OCI-LY7 (cell line): ENCODE measurements around the gene PAN3. TPM values are rescaled to one million over a fixed set of nuclear protein-coding genes. Genes with fewer than 3 reads are reported as not detected.

ENCODE experiments used
- BruUV-seq: library from RNA; stranded (reverse); fragments of 400-500 nt; replicated peaks from 2 replicates; lab custom pipeline; 2021; lab: Mats Ljungman, UMichigan
- CTCF ChIA-PET: fragments of 300-600 bp; sonication (Branson Sonifier 250); formaldehyde crosslinking; loops from one replicate; lab custom pipeline; 2022; ENCODE audit warnings: antibody characterized with exemption; ENCODE audit not compliant: unreplicated experiment; lab: Charles Lee
- POLR2A ChIA-PET: fragments of 300-600 bp; sonication (Branson Sonifier 250); formaldehyde crosslinking; loops from one replicate; lab custom pipeline; 2022; ENCODE audit warnings: antibody characterized with exemption; lab: Charles Lee
- DNase-seq: peaks from one replicate; pipeline ENCODE4 v3.0.0-alpha.2; 2015; ENCODE audit warnings: low spot score
- H2AFZ ChIP-seq: fragments of 200-600 bp; sonication (generic), shearing (Covaris generic); 2 replicates; pipeline ENCODE4 v1.6.1; 2014; ENCODE audit warnings: mild to moderate bottlenecking, antibody characterized with exemption, low read length, moderate library complexity
- H3K27ac ChIP-seq: fragments of 200-600 bp; sonication (generic); 2 replicates; pipeline ENCODE4 v1.5.1; 2014; ENCODE audit warnings: mixed run types, low read depth, mild to moderate bottlenecking, moderate library complexity, low read length, inconsistent platforms; ENCODE audit not compliant: poor library complexity, severe bottlenecking
- H3K36me3 ChIP-seq: fragments of 200-600 bp; sonication (generic); 2 replicates; pipeline ENCODE4 v1.6.1; 2014; ENCODE audit warnings: mild to moderate bottlenecking, antibody characterized with exemption, low read length, moderate library complexity, mixed read lengths; ENCODE audit not compliant: insufficient read depth
- H3K4me1 ChIP-seq: fragments of 200-600 bp; sonication (generic); 2 replicates; pipeline ENCODE4 v1.5.1; 2014; ENCODE audit warnings: mild to moderate bottlenecking, low read length; ENCODE audit not compliant: insufficient read depth, poor library complexity, severe bottlenecking
- H3K4me2 ChIP-seq: fragments of 200-600 bp; sonication (generic); 2 replicates; pipeline ENCODE4 v1.6.1; 2014; ENCODE audit warnings: mild to moderate bottlenecking, low read length
- H3K4me3 ChIP-seq: fragments of 200-600 bp; sonication (generic); 2 replicates; pipeline ENCODE4 v1.5.1; 2014; ENCODE audit warnings: mild to moderate bottlenecking, low read depth, low read length; ENCODE audit not compliant: poor library complexity, severe bottlenecking
- H3K79me2 ChIP-seq: fragments of 200-600 bp; sonication (generic); 2 replicates; pipeline ENCODE4 v1.6.1; 2016; ENCODE audit warnings: low read depth, mild to moderate bottlenecking, low read length, moderate library complexity, mixed read lengths; ENCODE audit not compliant: insufficient read depth
- H3K9me2 ChIP-seq: fragments of 200-600 bp; sonication (generic); 2 replicates; pipeline ENCODE4 v1.6.1; 2016; ENCODE audit warnings: mild to moderate bottlenecking, low read length, mixed read lengths; ENCODE audit not compliant: insufficient read depth
- H3K9me3 ChIP-seq: fragments of 200-600 bp; sonication (generic); 2 replicates; pipeline ENCODE4 v1.6.1; 2014; ENCODE audit warnings: mild to moderate bottlenecking, mixed run types, low read length, mixed read lengths
- H4K20me1 ChIP-seq: fragments of 200-600 bp; sonication (generic); 2 replicates; pipeline ENCODE4 v1.6.1; 2014; ENCODE audit warnings: mild to moderate bottlenecking, antibody characterized with exemption, low read length, moderate library complexity, mixed read lengths; ENCODE audit not compliant: insufficient read depth
- EZH2phosphoT487 ChIP-seq: fragments of 200-600 bp; sonication (generic); IDR thresholded peaks from 2 replicates; pipeline ENCODE4 v1.6.1; 2018; ENCODE audit warnings: low read depth, borderline replicate concordance, mild to moderate bottlenecking, mixed run types, antibody characterized with exemption, low read length, moderate library complexity, mixed read lengths
- intact Hi-C: fragments of 100-400 bp; cut with micrococcal nuclease; formaldehyde crosslinking; loops from one replicate; pipeline ENCODE4 v1.10.0; 2022; ENCODE audit not compliant: unreplicated experiment
- total RNA-seq, 2 experiments: library from RNA; depleted of rRNA in 1 of 2; stranded (reverse); fragments of >200 nt in 1 of 2; shearing (Covaris generic) in 1 of 2; gene quantifications; 2 replicates each; pipeline ENCODE4 v1.2.3, GENCODE V29; 2014 to 2022
- TF ChIP-seq, protein P1 (sequence below): fragments of 200-600 bp; sonication (generic); conservative IDR thresholded peaks from 2 replicates; pipeline ENCODE4 v1.5.1; 2014; ENCODE audit warnings: mild to moderate bottlenecking, antibody characterized with exemption, low read length, moderate library complexity, mixed read lengths

The PAN3 gene
- total RNA-seq, 2 experiments from 2014 or later, result 20.4 to 54.8 TPM

DNA sequence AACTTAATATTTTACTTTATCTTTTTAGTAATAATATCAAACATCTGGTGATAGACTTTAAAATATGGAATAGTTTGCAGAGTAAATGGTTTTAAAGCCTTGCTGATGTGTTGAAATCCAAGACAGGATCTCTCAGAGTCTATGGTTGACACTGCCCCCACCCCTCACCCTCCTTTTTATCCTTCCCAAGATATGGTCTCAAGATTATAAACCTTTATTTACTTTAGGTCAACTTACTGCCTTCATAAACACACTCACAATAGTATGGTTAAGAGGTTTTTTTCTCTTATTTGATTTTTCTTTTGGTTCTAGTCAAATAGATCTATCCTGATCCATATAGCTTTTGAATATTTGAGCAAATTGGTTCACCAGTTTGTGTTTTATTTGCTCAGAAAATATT, 39.0 kb downstream of the PAN3 start:
- H3K4me1 ChIP-seq, result no peaks in the 10 kb centered on the region
- DNase-seq, result no peak
- H3K4me3 ChIP-seq, result no peak overlapping the region
- H3K36me3 ChIP-seq, result peaks cover 50% of the 10 kb centered on the region
- ChIA-PET CTCF (no interaction called here), POLR2A (interaction anchor here (0.6 kb wide), 1 partner anchor 36 kb away, joined by 7 read pairs; no protein-coding TSS in a partner anchor)
- peaks cover 20% of the 10 kb centered on the region; the same call in 1 of the 2 replicates for H3K79me2 ChIP-seq
- intact Hi-C loops, result no loop called here
- H4K20me1 ChIP-seq, result no peaks in the 10 kb centered on the region
- H3K4me2 ChIP-seq, result no peak overlapping the region
- no peaks in the 10 kb centered on the region for H3K9me3 ChIP-seq
- H3K9me2 ChIP-seq, result no peaks in the 10 kb centered on the region
- TF ChIP-seq, protein P1, sequence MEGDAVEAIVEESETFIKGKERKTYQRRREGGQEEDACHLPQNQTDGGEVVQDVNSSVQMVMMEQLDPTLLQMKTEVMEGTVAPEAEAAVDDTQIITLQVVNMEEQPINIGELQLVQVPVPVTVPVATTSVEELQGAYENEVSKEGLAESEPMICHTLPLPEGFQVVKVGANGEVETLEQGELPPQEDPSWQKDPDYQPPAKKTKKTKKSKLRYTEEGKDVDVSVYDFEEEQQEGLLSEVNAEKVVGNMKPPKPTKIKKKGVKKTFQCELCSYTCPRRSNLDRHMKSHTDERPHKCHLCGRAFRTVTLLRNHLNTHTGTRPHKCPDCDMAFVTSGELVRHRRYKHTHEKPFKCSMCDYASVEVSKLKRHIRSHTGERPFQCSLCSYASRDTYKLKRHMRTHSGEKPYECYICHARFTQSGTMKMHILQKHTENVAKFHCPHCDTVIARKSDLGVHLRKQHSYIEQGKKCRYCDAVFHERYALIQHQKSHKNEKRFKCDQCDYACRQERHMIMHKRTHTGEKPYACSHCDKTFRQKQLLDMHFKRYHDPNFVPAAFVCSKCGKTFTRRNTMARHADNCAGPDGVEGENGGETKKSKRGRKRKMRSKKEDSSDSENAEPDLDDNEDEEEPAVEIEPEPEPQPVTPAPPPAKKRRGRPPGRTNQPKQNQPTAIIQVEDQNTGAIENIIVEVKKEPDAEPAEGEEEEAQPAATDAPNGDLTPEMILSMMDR, result no peak
- TF ChIP-seq EZH2phosphoT487, result no peak
- no peak overlapping the region for H2AFZ ChIP-seq
- H3K27ac ChIP-seq, result no peak overlapping the region
- no TSS peak for BruUV-seq

DNA sequence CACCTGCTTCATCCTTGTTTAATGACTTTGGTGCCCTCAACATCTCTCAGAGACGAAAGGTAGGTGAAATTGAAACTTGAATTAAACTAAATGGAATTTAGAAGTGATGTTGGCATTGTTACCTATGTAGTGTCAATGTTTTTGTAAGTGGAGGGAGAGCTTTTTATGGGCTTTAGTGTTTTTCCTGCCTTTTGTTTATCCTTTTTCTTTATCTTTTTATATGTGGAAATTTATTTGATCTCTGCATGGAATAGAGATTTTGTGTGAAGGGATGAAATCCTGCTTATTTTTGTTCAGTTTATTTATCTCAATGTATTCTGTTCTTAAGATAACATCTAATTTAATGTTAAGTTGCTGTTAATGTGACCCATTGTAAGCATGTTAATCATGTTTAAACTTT, 39.5 kb downstream of the PAN3 start:
- POLR2A ChIA-PET, result interaction anchor here (1.0 kb wide), 1 partner anchor 31 kb away, joined by 3 read pairs; no protein-coding TSS in a partner anchor
- BruUV-seq, result no TSS peak
- no peak overlapping the region for H2AFZ ChIP-seq

DNA sequence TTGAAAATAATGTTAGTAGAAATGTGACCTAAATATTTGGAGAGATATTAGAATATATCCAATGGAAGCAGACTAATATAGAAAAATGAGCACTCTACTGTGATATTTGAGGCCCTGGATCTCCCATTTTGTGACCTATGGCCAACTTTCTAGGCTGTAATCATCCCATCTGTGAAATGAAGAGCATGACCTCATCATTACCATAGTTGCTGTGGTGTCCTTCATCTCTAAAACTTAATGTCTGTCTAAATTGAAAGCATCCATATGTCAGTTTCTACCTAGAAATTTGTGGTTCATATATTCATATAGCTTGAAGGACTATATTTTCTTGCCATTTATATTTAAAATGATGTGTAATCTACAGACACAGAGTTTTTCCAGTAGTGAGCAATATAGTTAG, 41.6 kb downstream of the PAN3 start:
- no peaks in the 10 kb centered on the region for H4K20me1 ChIP-seq
- TF ChIP-seq, protein P1, result no peak
- no peak for TF ChIP-seq EZH2phosphoT487
- no peak overlapping the region for H3K4me3 ChIP-seq
- ChIA-PET CTCF (no interaction called here), POLR2A (interaction anchor here (0.7 to 1.9 kb wide), 5 partner anchors 10 to 49 kb away, joined by 3 to 6 read pairs (median 5); no protein-coding TSS in a partner anchor)
- no peak overlapping the region for H3K27ac ChIP-seq
- intact Hi-C loops, result no loop called here
- H3K36me3 ChIP-seq, result peaks cover 40% of the 10 kb centered on the region
- no TSS peak for BruUV-seq
- H3K9me2 ChIP-seq, result no peaks in the 10 kb centered on the region
- no peaks in the 10 kb centered on the region for H3K9me3 ChIP-seq
- H3K79me2 ChIP-seq, result no peaks in the 10 kb centered on the region
- DNase-seq, result no peak
- H3K4me2 ChIP-seq, result no peak overlapping the region
- no peak overlapping the region for H2AFZ ChIP-seq
- H3K4me1 ChIP-seq, result no peaks in the 10 kb centered on the region

More for the DNA sequence above, 39.5 kb downstream of the PAN3 start:
- Histone ChIP-seq H3K4me3 (no peak overlapping the region), H3K4me2 (no peak overlapping the region), H3K27ac (no peak overlapping the region), H3K9me2 (no peaks in the 10 kb centered on the region), H3K4me1 (no peaks in the 10 kb centered on the region), H3K9me3 (no peaks in the 10 kb centered on the region), H3K79me2 (peaks cover 14% of the 10 kb centered on the region; the same call in 1 of the 2 replicates), H4K20me1 (no peaks in the 10 kb centered on the region), H3K36me3 (peaks cover 53% of the 10 kb centered on the region)
- CTCF ChIA-PET, result no interaction called here
- TF ChIP-seq, protein P1, result no peak
- no peak for TF ChIP-seq EZH2phosphoT487
- intact Hi-C loops, result no loop called here
- DNase-seq, result no peak
